SJSA1 (cell line): ENCODE data around the gene ALDOC. TPM values are rescaled to one million over a fixed set of nuclear protein-coding genes. Genes with fewer than 3 reads are reported as not detected.

Experiments used
- DNase-seq, 2 experiments: peaks; one replicate each; pipeline ENCODE4 v3.0.0-alpha.2; 2015 to 2020; ENCODE audit warnings: low spot score in 2 of 2, low read depth in 1 of 2
- H3K27ac ChIP-seq: fragments of 250-450 bp; sonication (Bioruptor Pico); 2 replicates; pipeline ENCODE4 v1.5.1; 2020; ENCODE audit warnings: mild to moderate bottlenecking, moderate library complexity
- H3K27me3 ChIP-seq: fragments of 250-450 bp; sonication (Bioruptor Pico); replicated peaks from 2 replicates; pipeline ENCODE4 v1.5.1; 2020; ENCODE audit warnings: mild to moderate bottlenecking, moderate library complexity
- H3K36me3 ChIP-seq: fragments of 250-450 bp; sonication (Bioruptor Pico); 2 replicates; pipeline ENCODE4 v1.5.1; 2020; ENCODE audit warnings: mild to moderate bottlenecking
- H3K4me1 ChIP-seq: fragments of 250-450 bp; sonication (Bioruptor Pico); replicated peaks from 2 replicates; pipeline ENCODE4 v1.6.1; 2021; ENCODE audit warnings: mild to moderate bottlenecking
- H3K4me3 ChIP-seq: fragments of 250-450 bp; sonication (Bioruptor Pico); 2 replicates; pipeline ENCODE4 v1.5.1; 2020; ENCODE audit warnings: mild to moderate bottlenecking
- H3K9me3 ChIP-seq: fragments of 250-450 bp; sonication (Bioruptor Pico); replicated peaks from 2 replicates; pipeline ENCODE4 v1.5.1; 2020; ENCODE audit warnings: mild to moderate bottlenecking
- total RNA-seq: library from RNA; depleted of rRNA; stranded (reverse); fragments of >200 nt; shearing (Covaris generic); gene quantifications from 2 replicates; pipeline ENCODE4 v1.2.3, GENCODE V29; 2014

ALDOC gene
- total RNA-seq, 1 experiment from 2014 or later = 9.4 TPM

DNA sequence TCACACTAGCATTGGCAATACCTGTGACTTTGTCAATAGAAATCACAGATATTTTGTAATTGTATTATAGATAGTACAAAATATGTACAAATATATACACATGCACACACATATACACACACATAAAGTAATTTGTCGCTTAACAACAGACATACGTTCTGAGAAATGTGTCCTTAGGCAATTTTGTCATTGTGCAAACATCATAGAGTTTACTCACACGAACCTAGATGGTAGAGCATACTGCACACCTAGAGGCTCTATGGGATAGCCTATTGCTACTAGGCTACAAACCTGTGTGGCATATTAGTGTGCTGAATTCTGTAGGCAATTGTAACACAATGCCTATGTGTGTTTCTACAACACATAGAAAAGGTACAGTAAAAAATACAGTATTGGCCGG lies 35.3 kb downstream of the ALDOC start:
- Histone ChIP-seq H3K4me1 (no peaks in the 10 kb centered on the region), H3K9me3 (no peaks in the 10 kb centered on the region), H3K27me3 (no peaks in the 10 kb centered on the region), H3K36me3 (peaks cover under 1% of the 10 kb centered on the region), H3K4me3 (no peak overlapping the region), H3K27ac (no peak overlapping the region)
- no peak for DNase-seq

- no peak overlapping the region for H3K27ac ChIP-seq
- no peak overlapping the region for H3K4me3 ChIP-seq
- DNase-seq = no peak
- no peaks in the 10 kb centered on the region for H3K27me3 ChIP-seq
- no peaks in the 10 kb centered on the region for H3K36me3 ChIP-seq
- H3K9me3 ChIP-seq = no peaks in the 10 kb centered on the region
- no peaks in the 10 kb centered on the region for H3K4me1 ChIP-seq
Measured at GRCh38 chr17:28540231-28540630, 36.5 kb downstream of the ALDOC start.

DNA sequence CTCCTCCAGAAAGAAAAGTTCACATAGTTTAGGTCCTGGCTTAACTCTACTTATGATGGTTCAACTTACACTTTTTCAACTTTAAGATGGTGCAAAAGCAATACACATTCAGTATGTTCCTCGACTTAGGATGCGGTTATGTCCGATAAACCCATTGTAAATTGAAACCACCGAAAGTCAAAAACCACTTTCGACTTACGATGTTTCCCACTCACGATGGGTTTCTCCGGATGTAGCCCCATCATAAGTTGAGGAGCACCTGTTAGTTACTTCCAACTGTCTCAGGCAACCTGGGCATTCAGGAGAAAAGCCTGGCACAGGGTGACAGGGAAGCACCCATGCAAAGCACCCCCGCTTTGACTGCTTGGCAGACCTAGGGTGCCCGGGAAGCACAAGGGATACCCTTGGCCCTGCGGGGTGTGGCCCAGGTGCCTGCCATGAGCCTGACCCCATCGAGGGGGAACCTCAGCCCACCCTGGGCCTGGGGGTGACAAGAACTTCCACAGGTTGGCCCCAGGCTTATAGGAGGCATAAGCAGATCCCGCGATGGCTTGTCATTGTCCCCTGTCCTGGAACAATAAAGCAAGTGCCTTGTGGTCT lies 38.3 kb downstream of the ALDOC start:
- no peaks in the 10 kb centered on the region for H3K4me1 ChIP-seq

DNA sequence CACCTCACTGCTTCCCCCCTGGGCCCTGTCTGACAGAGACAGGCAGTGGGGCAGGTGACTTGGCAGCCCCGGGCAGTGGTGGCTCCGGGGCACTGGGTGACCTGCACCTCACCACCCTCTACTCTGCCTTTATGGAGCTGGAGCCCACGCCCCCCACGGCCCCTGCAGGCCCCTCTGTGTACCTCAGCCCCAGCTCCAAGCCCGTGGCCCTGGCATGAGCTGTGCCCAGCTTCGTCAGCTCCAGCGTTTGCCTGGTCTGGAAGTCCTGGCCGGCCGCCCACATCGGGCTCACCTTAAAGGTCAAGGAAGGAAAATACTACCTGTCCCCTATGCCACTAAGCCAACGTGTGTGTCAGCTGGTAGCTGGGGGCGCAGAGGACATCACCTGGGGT lies 39.5 kb downstream of the ALDOC start:
- Histone ChIP-seq H3K27me3 (no peaks in the 10 kb centered on the region), H3K27ac (no peak overlapping the region), H3K4me1 (no peaks in the 10 kb centered on the region), H3K9me3 (no peaks in the 10 kb centered on the region), H3K4me3 (no peak overlapping the region), H3K36me3 (no peaks in the 10 kb centered on the region)
- DNase-seq = no peak

More for the DNA sequence above, 38.3 kb downstream of the ALDOC start:
- no peak for DNase-seq
- Histone ChIP-seq H3K27me3 (no peaks in the 10 kb centered on the region), H3K36me3 (no peaks in the 10 kb centered on the region), H3K4me3 (no peak overlapping the region), H3K27ac (no peak overlapping the region), H3K9me3 (no peaks in the 10 kb centered on the region)

DNA sequence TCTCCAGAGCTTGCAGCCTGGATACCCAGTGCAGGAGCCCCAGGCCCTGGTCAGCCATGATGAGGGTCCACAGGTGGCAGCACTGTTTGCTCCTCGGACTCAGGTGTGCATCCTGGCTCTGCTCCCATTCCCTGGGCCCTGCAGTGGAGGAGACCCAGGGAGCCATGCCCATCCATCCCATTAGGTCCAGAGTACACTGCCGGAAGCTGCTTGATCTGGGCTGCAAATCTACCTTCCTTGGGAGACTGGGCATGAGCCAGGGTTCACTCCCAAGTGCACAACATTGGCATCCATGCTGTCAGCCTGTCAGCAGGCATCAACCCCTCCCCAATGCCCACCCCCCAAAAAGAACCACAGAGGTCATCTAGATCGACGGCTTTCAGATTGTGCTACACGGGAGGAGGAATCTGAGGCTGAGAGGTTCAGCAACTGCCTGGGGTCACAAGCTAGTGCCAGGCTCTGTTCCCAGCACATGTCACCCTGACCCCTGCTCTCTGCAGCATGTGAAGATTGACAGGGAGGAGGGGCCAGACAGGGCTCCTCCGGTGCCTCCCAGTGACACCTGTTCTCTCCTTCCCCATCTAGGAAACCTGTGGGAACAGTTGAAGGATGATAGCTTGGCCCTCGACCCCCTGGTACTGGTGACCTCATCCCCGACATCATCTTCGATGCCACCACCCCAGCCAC lies 40.0 kb downstream of the ALDOC start:
- Histone ChIP-seq H3K27me3 (no peaks in the 10 kb centered on the region), H3K4me3 (no peak overlapping the region), H3K36me3 (no peaks in the 10 kb centered on the region), H3K27ac (no peak overlapping the region), H3K9me3 (no peaks in the 10 kb centered on the region), H3K4me1 (no peaks in the 10 kb centered on the region)
- DNase-seq = no peak

DNA sequence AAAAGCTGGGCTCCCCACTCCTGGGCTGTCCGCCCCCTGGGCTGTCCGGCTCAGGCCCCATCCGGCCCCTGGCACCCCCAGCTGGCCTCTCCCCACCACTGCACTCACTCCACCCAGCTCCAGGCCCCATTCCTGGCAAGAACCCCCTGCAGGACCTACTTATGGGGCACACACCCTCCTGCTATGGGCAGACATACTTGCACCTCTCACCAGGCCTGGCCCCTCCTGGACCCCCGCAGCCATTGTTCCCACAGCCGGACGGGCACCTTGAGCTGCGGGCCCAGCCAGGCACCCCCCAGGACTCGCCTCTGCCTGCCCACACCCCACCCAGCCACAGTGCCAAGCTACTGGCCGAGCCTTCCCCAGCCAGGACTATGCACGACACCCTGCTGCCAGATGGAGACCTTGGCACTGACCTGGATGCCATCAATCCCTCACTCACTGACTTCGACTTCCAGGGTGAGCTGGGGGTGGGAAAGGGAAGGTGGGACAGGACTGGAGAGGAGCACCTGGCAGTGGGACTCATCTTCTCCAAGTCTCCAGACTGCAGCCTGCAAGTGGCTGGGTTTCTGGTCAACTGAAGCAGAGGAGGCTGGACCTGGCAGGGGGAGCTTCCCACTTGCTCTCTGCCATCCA lies 41.8 kb downstream of the ALDOC start:
- H3K9me3 ChIP-seq = no peaks in the 10 kb centered on the region
- no peaks in the 10 kb centered on the region for H3K27me3 ChIP-seq
- no peak for DNase-seq
- H3K4me1 ChIP-seq = no peaks in the 10 kb centered on the region
- no peak overlapping the region for H3K27ac ChIP-seq
- no peaks in the 10 kb centered on the region for H3K36me3 ChIP-seq
- no peak overlapping the region for H3K4me3 ChIP-seq

DNA sequence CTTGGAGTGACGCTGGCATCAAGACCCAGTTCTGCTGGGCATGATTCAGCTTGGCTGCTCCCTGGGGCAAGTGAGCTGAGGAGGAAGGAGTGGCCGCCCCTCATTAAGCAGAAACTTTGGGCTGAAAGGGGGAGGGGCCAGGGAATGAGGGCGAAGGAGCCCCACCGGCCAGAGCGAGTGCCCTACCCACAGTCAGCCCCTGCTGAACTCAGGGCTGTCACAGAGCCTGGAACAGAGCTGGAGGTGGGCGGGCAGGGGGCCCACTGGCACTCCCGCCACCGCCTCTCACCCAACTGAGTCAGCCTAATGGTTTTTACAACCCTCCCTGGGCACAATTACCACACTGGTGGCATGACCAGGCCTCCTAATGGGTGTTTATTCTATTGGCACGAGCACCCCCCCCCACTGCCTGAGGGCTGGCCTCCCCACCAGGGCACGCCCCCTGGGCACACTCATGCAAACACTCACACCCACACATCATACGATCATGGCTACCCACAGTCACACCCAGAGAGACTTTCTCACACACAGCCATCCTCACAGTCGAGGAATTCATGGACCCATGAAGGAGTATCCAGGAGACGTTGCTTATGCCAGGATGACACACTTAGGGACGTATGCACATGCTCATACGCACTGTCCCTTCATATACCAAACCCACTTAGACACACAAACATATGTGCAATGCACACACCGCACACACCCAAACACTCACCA lies 43.4 kb downstream of the ALDOC start:
- Histone ChIP-seq H3K4me3 (no peak overlapping the region), H3K9me3 (no peaks in the 10 kb centered on the region), H3K36me3 (no peaks in the 10 kb centered on the region), H3K27ac (no peak overlapping the region), H3K4me1 (no peaks in the 10 kb centered on the region), H3K27me3 (no peaks in the 10 kb centered on the region)
- no peak for DNase-seq

GRCh38 chr17:28532050-28532960 lies 44.4 kb downstream of the ALDOC start:
- Histone ChIP-seq H3K27ac (no peak overlapping the region), H3K27me3 (no peaks in the 10 kb centered on the region), H3K9me3 (no peaks in the 10 kb centered on the region), H3K4me3 (no peak overlapping the region), H3K4me1 (no peaks in the 10 kb centered on the region), H3K36me3 (no peaks in the 10 kb centered on the region)
- DNase-seq = no peak

DNA sequence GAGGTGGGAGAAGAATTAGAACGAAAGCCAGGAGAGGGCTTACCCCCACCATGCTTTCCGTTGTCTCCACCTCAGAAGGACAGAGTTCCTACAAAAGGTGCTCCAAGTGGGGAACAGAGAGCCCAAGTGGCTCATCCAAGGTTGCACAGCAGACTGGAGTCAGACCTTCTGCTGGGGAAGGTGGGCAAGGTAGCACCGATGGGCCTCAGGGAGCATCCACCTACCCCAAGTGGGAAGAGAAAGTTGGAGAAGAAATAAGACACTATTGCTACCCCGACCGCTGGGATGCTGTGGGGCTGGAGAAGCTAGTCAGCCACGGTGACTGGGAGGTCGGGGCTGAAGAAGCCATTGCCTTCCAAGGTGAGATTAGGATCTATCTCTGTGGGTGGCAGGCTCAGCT lies 45.8 kb downstream of the ALDOC start:
- no peaks in the 10 kb centered on the region for H3K4me1 ChIP-seq
- no peak overlapping the region for H3K27ac ChIP-seq
- H3K27me3 ChIP-seq = no peaks in the 10 kb centered on the region
- no peak overlapping the region for H3K4me3 ChIP-seq
- H3K36me3 ChIP-seq = no peaks in the 10 kb centered on the region
- DNase-seq = no peak
- H3K9me3 ChIP-seq = no peaks in the 10 kb centered on the region

- Histone ChIP-seq H3K27me3 (no peaks in the 10 kb centered on the region), H3K4me1 (peaks cover 2% of the 10 kb centered on the region), H3K27ac (no peak overlapping the region), H3K9me3 (no peaks in the 10 kb centered on the region), H3K36me3 (no peaks in the 10 kb centered on the region), H3K4me3 (no peak overlapping the region)
- DNase-seq = no peak
Measured at GRCh38 chr17:28530250-28530649, 46.4 kb downstream of the ALDOC start.

DNA sequence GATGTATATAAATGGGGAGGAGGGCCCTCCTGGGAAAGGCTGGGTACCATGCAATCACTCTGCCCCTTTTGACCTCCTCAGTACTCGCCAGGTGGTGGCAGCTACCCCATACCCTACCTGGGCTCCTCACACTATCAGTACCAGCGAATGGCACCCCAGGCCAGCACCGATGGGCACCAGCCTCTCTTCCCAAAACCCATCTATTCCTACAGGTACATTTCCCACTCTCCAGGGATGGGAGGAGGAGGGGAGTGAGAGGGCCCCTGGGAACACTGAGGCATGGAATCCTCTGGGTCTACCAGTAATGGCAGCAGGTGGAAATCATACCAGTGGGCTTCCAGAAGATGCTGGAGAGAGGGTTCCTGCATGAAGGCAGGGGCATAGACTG lies 47.7 kb downstream of the ALDOC start:
- Histone ChIP-seq H3K36me3 (no peaks in the 10 kb centered on the region), H3K4me3 (no peak overlapping the region), H3K27me3 (no peaks in the 10 kb centered on the region), H3K4me1 (peaks cover 7% of the 10 kb centered on the region), H3K9me3 (no peaks in the 10 kb centered on the region), H3K27ac (no peak overlapping the region)
- DNase-seq = no peak

- DNase-seq = no peak
- no peaks in the 10 kb centered on the region for H3K27me3 ChIP-seq
- H3K4me3 ChIP-seq = no peak overlapping the region
- H3K36me3 ChIP-seq = no peaks in the 10 kb centered on the region
- H3K27ac ChIP-seq = no peak overlapping the region
- peaks cover 7% of the 10 kb centered on the region for H3K4me1 ChIP-seq
- no peaks in the 10 kb centered on the region for H3K9me3 ChIP-seq
Measured at GRCh38 chr17:28528327-28529012, 48.2 kb downstream of the ALDOC start.

- Histone ChIP-seq H3K9me3 (no peaks in the 10 kb centered on the region), H3K27ac (no peak overlapping the region), H3K4me3 (no peak overlapping the region), H3K27me3 (no peaks in the 10 kb centered on the region), H3K4me1 (peaks cover 7% of the 10 kb centered on the region), H3K36me3 (no peaks in the 10 kb centered on the region)
- DNase-seq = no peak
Measured at GRCh38 chr17:28527859-28528258, 48.8 kb downstream of the ALDOC start.
